T-helper 2 cell treated with Interferon-gamma antibody and Interleukin-4, amounts not matched to agents 5 μg/mL and 100 μg/mL, for 36 hours (primary cell): Measurements from ENCODE around the gene APOA4.

ENCODE experiments used
- DNase-seq: peaks from one replicate; pipeline ENCODE4 v3.0.0; 2021; ENCODE audit warnings: low spot score
- H3K27ac Mint-ChIP-seq: one replicate; pipeline ENCODE4 v1.8.0; 2021; ENCODE audit warnings: mild to moderate bottlenecking, mixed read lengths
- H3K27me3 Mint-ChIP-seq: one replicate; pipeline ENCODE4 v1.8.0; 2021; ENCODE audit warnings: low read depth, mixed read lengths
- H3K36me3 Mint-ChIP-seq: one replicate; pipeline ENCODE4 v1.8.0; 2021; ENCODE audit warnings: low read depth, mixed read lengths
- H3K4me1 Mint-ChIP-seq: one replicate; pipeline ENCODE4 v1.8.0; 2021; ENCODE audit warnings: low read depth, mixed read lengths
- H3K4me3 Mint-ChIP-seq: one replicate; pipeline ENCODE4 v1.8.0; 2022; ENCODE audit warnings: mild to moderate bottlenecking, moderate library complexity, mixed read lengths
- H3K9me3 Mint-ChIP-seq: one replicate; pipeline ENCODE4 v1.8.0; 2021; ENCODE audit warnings: mixed read lengths

Gene APOA4

GRCh38 chr11:116831790-116832349 lies 8.8 kb upstream of the APOA4 start:
- Mint-ChIP-seq H3K4me3 (no peak overlapping the region), H3K9me3 (no peaks in the 10 kb centered on the region), H3K27ac (no peak overlapping the region), H3K36me3 (no peaks in the 10 kb centered on the region), H3K27me3 (peaks cover 3% of the 10 kb centered on the region), H3K4me1 (peaks cover 8% of the 10 kb centered on the region)
- no peak for DNase-seq

GRCh38 chr11:116830184-116830912 lies 7.2 kb upstream of the APOA4 start:
- peaks cover 3% of the 10 kb centered on the region for H3K27me3 Mint-ChIP-seq
- peaks cover 4% of the 10 kb centered on the region for H3K4me1 Mint-ChIP-seq
- DNase-seq = no peak

GRCh38 chr11:116829525-116830183 lies 6.5 kb upstream of the APOA4 start, which contains the start of gene APOC3:
APOC3 (plus strand) TSS chr11:116829907; CDS start chr11:116830583, 676 bp downstream.
- Mint-ChIP-seq H3K27me3 (peaks cover under 1% of the 10 kb centered on the region), H3K36me3 (no peaks in the 10 kb centered on the region), H3K27ac (no peak within 1 kb of the TSS), H3K4me1 (no peaks in the 10 kb centered on the region), H3K9me3 (no peaks in the 10 kb centered on the region), H3K4me3 (no peak within 1 kb of the TSS)
- no peak for DNase-seq

More at GRCh38 chr11:116830184-116830912, 7.2 kb upstream of the APOA4 start:
- H3K9me3 Mint-ChIP-seq = no peaks in the 10 kb centered on the region
- no peak overlapping the region for H3K27ac Mint-ChIP-seq
- no peak overlapping the region for H3K4me3 Mint-ChIP-seq
- no peaks in the 10 kb centered on the region for H3K36me3 Mint-ChIP-seq

- H3K27ac Mint-ChIP-seq = no peak overlapping the region
- no peaks in the 10 kb centered on the region for H3K36me3 Mint-ChIP-seq
- no peak for DNase-seq
- H3K9me3 Mint-ChIP-seq = no peaks in the 10 kb centered on the region
- H3K27me3 Mint-ChIP-seq = no peaks in the 10 kb centered on the region
- no peaks in the 10 kb centered on the region for H3K4me1 Mint-ChIP-seq
- H3K4me3 Mint-ChIP-seq = no peak overlapping the region
These were observed 5.8 kb upstream of the APOA4 start for GRCh38 chr11:116828632-116829524.

- H3K27ac Mint-ChIP-seq = no peak overlapping the region
- H3K9me3 Mint-ChIP-seq = no peaks in the 10 kb centered on the region
These were observed 4.4 kb upstream of the APOA4 start for GRCh38 chr11:116827461-116827860.

GRCh38 chr11:116826751-116827431 lies 3.8 kb upstream of the APOA4 start:
- Mint-ChIP-seq H3K9me3 (no peaks in the 10 kb centered on the region), H3K36me3 (no peaks in the 10 kb centered on the region), H3K4me1 (no peaks in the 10 kb centered on the region), H3K27me3 (no peaks in the 10 kb centered on the region), H3K27ac (no peak overlapping the region), H3K4me3 (no peak overlapping the region)
- DNase-seq = no peak

More at GRCh38 chr11:116827461-116827860, 4.4 kb upstream of the APOA4 start:
- no peaks in the 10 kb centered on the region for H3K36me3 Mint-ChIP-seq
- no peak for DNase-seq
- H3K4me3 Mint-ChIP-seq = no peak overlapping the region
- H3K4me1 Mint-ChIP-seq = no peaks in the 10 kb centered on the region
- no peaks in the 10 kb centered on the region for H3K27me3 Mint-ChIP-seq

GRCh38 chr11:116825854-116826750 lies 3.0 kb upstream of the APOA4 start:
- H3K27me3 Mint-ChIP-seq = no peaks in the 10 kb centered on the region
- H3K4me3 Mint-ChIP-seq = no peak overlapping the region
- no peak for DNase-seq
- no peaks in the 10 kb centered on the region for H3K4me1 Mint-ChIP-seq
- H3K27ac Mint-ChIP-seq = no peak overlapping the region
- H3K9me3 Mint-ChIP-seq = no peaks in the 10 kb centered on the region
- no peaks in the 10 kb centered on the region for H3K36me3 Mint-ChIP-seq

- Mint-ChIP-seq H3K27ac (no peak overlapping the region), H3K9me3 (no peaks in the 10 kb centered on the region), H3K36me3 (no peaks in the 10 kb centered on the region), H3K27me3 (no peaks in the 10 kb centered on the region), H3K4me3 (no peak overlapping the region), H3K4me1 (no peaks in the 10 kb centered on the region)
- DNase-seq = no peak
These were observed 2.3 kb upstream of the APOA4 start for GRCh38 chr11:116825434-116825833.

- Mint-ChIP-seq H3K36me3 (no peaks in the 10 kb centered on the region), H3K9me3 (no peaks in the 10 kb centered on the region), H3K27me3 (no peaks in the 10 kb centered on the region), H3K4me1 (no peaks in the 10 kb centered on the region), H3K4me3 (no peak overlapping the region), H3K27ac (no peak overlapping the region)
- DNase-seq = no peak
These were observed 529 bp downstream of the APOA4 start for GRCh38 chr11:116822575-116822974.

GRCh38 chr11:116821050-116821918 lies 1.8 kb downstream of the APOA4 start:
- Mint-ChIP-seq H3K36me3 (no peaks in the 10 kb centered on the region), H3K27ac (no peak overlapping the region), H3K4me3 (no peak overlapping the region), H3K27me3 (no peaks in the 10 kb centered on the region), H3K9me3 (no peaks in the 10 kb centered on the region), H3K4me1 (no peaks in the 10 kb centered on the region)
- DNase-seq = no peak

- Mint-ChIP-seq H3K27me3 (peaks cover 1% of the 10 kb centered on the region), H3K4me3 (no peak overlapping the region), H3K27ac (no peak overlapping the region), H3K4me1 (no peaks in the 10 kb centered on the region), H3K36me3 (no peaks in the 10 kb centered on the region), H3K9me3 (no peaks in the 10 kb centered on the region)
- no peak for DNase-seq
These were observed 4.1 kb downstream of the APOA4 start for GRCh38 chr11:116819049-116819448.

- Mint-ChIP-seq H3K27ac (no peak overlapping the region), H3K9me3 (no peaks in the 10 kb centered on the region), H3K27me3 (peaks cover 13% of the 10 kb centered on the region), H3K36me3 (no peaks in the 10 kb centered on the region), H3K4me3 (no peak overlapping the region), H3K4me1 (no peaks in the 10 kb centered on the region)
- DNase-seq = no peak
These were observed 8.6 kb downstream of the APOA4 start for GRCh38 chr11:116814502-116814901.
